BJ (cell line): ENCODE results near the gene PDE6H. TPM values are rescaled to one million over a fixed set of nuclear protein-coding genes. Genes with fewer than 3 reads are reported as not detected.

Source experiments
- CTCF ChIA-PET: fragments of 350-600 bp; formaldehyde crosslinking; extraction: SDS; loops from one replicate; lab custom pipeline; 2021; ENCODE audit warnings: antibody characterized with exemption, inconsistent platforms; lab: Yijun Ruan, JAX
- POLR2A ChIA-PET: fragments of 300-600 bp; sonication (Branson Sonifier 250); formaldehyde crosslinking; extraction: SDS; loops from one replicate; lab custom pipeline; 2021; ENCODE audit warnings: antibody characterized with exemption; lab: Charles Lee
- DNase-seq: peaks from one replicate; pipeline ENCODE4 v3.0.0-alpha.2; 2011; ENCODE audit warnings: low read depth
- H3K27me3 ChIP-seq: 2 replicates; pipeline ENCODE4 v1.6.0; 2011; ENCODE audit warnings: low read length; ENCODE audit not compliant: control insufficient read depth, insufficient read depth
- H3K36me3 ChIP-seq: 2 replicates; pipeline ENCODE4 v1.5.1; 2011; ENCODE audit warnings: low read length; ENCODE audit not compliant: control insufficient read depth, insufficient read depth
- H3K4me3 ChIP-seq: 2 replicates; pipeline ENCODE4 v1.5.1; 2011; ENCODE audit warnings: low read depth, mild to moderate bottlenecking, control low read depth, low read length
- CTCF ChIP-seq: IDR thresholded peaks from 2 replicates; pipeline ENCODE4 v1.5.1; 2011; ENCODE audit warnings: low read depth, mild to moderate bottlenecking, control low read depth, inconsistent platforms, low read length, moderate library complexity; ENCODE audit not compliant: insufficient read depth
- polyA plus RNA-seq: library from polyadenylated mRNA; depleted of rRNA; stranded (reverse); fragments of >200 nt; gene quantifications from 2 replicates; pipeline ENCODE4 v1.2.3, GENCODE V29; 2011

PDE6H gene
- polyA plus RNA-seq, 1 experiment, result not detected

GRCh38 chr12:14979468-14979867 lies 6.6 kb downstream of the PDE6H start:
- H3K36me3 ChIP-seq, result no peaks in the 10 kb centered on the region
- ChIA-PET POLR2A (no interaction called here), CTCF (no interaction called here)

GRCh38 chr12:14981049-14981448 lies 8.2 kb downstream of the PDE6H start:
- H3K27me3 ChIP-seq, result peaks cover 4% of the 10 kb centered on the region
- CTCF ChIA-PET, result interaction anchor here (0.6 kb wide), 1 partner anchor 13 kb away, joined by 3 read pairs; no protein-coding TSS in a partner anchor
- TF ChIP-seq CTCF, result no peak
- POLR2A ChIA-PET, result no interaction called here
- no peak overlapping the region for H3K4me3 ChIP-seq
- no peaks in the 10 kb centered on the region for H3K36me3 ChIP-seq
- no peak for DNase-seq

More at GRCh38 chr12:14979468-14979867, 6.6 kb downstream of the PDE6H start:
- TF ChIP-seq CTCF, result no peak
- H3K27me3 ChIP-seq, result peaks cover 4% of the 10 kb centered on the region; the same call in 1 of the 2 replicates
- no peak overlapping the region for H3K4me3 ChIP-seq
- DNase-seq, result no peak

GRCh38 chr12:14982562-14982961 lies 9.7 kb downstream of the PDE6H start:
- CTCF ChIA-PET, result no interaction called here
- POLR2A ChIA-PET, result no interaction called here
- H3K36me3 ChIP-seq, result no peaks in the 10 kb centered on the region
- no peak overlapping the region for H3K4me3 ChIP-seq
- H3K27me3 ChIP-seq, result peaks cover 4% of the 10 kb centered on the region
- no peak for DNase-seq
- TF ChIP-seq CTCF, result no peak

- ChIA-PET POLR2A (no interaction called here), CTCF (interaction anchor here (1.3 kb wide), 1 partner anchor 18 kb away, joined by 4 read pairs; no protein-coding TSS in a partner anchor)
These were observed 10.1 kb downstream of the PDE6H start for GRCh38 chr12:14982991-14983390.

GRCh38 chr12:14984036-14984435 lies 11.2 kb downstream of the PDE6H start:
- ChIA-PET CTCF (interaction anchor here (0.8 to 1.3 kb wide), 3 partner anchors 11 to 214 kb away, joined by 3 to 4 read pairs (median 4); no protein-coding TSS in a partner anchor), POLR2A (no interaction called here)
- H3K27me3 ChIP-seq, result peaks cover 4% of the 10 kb centered on the region
- no peak for DNase-seq
- H3K36me3 ChIP-seq, result no peaks in the 10 kb centered on the region
- H3K4me3 ChIP-seq, result no peak overlapping the region
- no peak for TF ChIP-seq CTCF

More at GRCh38 chr12:14982991-14983390, 10.1 kb downstream of the PDE6H start:
- no peak for TF ChIP-seq CTCF
- no peak for DNase-seq
- Histone ChIP-seq H3K36me3 (no peaks in the 10 kb centered on the region), H3K27me3 (peaks cover 4% of the 10 kb centered on the region), H3K4me3 (no peak overlapping the region)
